ENCODE measurements around the gene CTSF. TPM values are rescaled to one million over a fixed set of nuclear protein-coding genes. Genes with fewer than 3 reads are reported as not detected.

The CTSF gene
- total RNA-seq (10 to 100 TPM; 29.1 to 75.5 (median 51.3) TPM), polyA plus RNA-seq (10 to 100 TPM; 17.1 to 19.9 TPM)
- long read RNA-seq, donor 1, transcript CTSF-201 (13 exons, 2,035 nt) = major isoform, 226 of 298 reads
- long read RNA-seq, donor 1, partial matches to known transcripts = 37 of 298 reads
- long read RNA-seq, donor 1, other reads (novel, unspliced or antisense) = 34 of 298 reads
- long read RNA-seq, donor 2, transcript CTSF-201 (13 exons, 2,035 nt) = major isoform, 176 of 230 reads
- long read RNA-seq, donor 2, partial matches to known transcripts = 35 of 230 reads
- long read RNA-seq, donor 2, other reads (novel, unspliced or antisense) = 19 of 230 reads
- long read RNA-seq, donor 3, transcript CTSF-201 (13 exons, 2,035 nt) = major isoform, 170 of 202 reads
- long read RNA-seq, donor 3, partial matches to known transcripts = 23 of 202 reads
- long read RNA-seq, donor 3, other reads (novel, unspliced or antisense) = 9 of 202 reads

GRCh38 chr11:66568124-66568916 is at the start of gene CTSF:
Gene CTSF, minus strand, starts transcription at chr11:66568606. Its CDS starts 120 bp downstream, at chr11:66568486.
- intact Hi-C loops (cut with DNase I) = loop anchor here in 1 of 10 donors (2.0 kb wide), 1 partner anchor 22 kb away; the partner anchor contains the start of genes ACTN3 and ZDHHC24
- H3K9me3 ChIP-seq = no peaks in the 10 kb centered on the region
- H3K4me1 ChIP-seq = peaks cover 3 to 14% (median 13%) of the 10 kb centered on the region in 9 donors
- TF ChIP-seq CTCF (IDR thresholded peaks at IDR 0.05) = no peak
- H3K27ac ChIP-seq = peak within 1 kb of the TSS in 7 of 10 donors; percentile 17 to 61 (median 50)
- 4 to 5% methylated on average over 75 to 77 of the region's 77 CpGs for WGBS, 2 donors
- peaks cover 0 to 24% (median 0%) of the 10 kb centered on the region in 9 donors for H3K36me3 ChIP-seq
- peak; percentile 85 to 91 for DNase-seq
- H3K27me3 ChIP-seq = peaks cover 0 to 22% (median 0%) of the 10 kb centered on the region in 7 donors
- peak; percentile 89 to 98 (median 96) for ATAC-seq
- peak within 1 kb of the TSS; percentile 41 to 94 (median 70) for H3K4me3 ChIP-seq

GRCh38 chr11:66617155-66617834 is 48.9 kb upstream of the CTSF start:
- DNase-seq (peak; percentile 76 to 80), ATAC-seq (peak; percentile 5 to 65 (median 48))
- Histone ChIP-seq H3K36me3 (peaks cover 0 to 34% (median 0%) of the 10 kb centered on the region in 9 donors), H3K27ac (peak overlapping the region; percentile 69 to 96 (median 94)), H3K4me3 (peak overlapping the region; percentile 56 to 94 (median 82)), H3K9me3 (no peaks in the 10 kb centered on the region), H3K27me3 (no peaks in the 10 kb centered on the region), H3K4me1 (peaks cover 10 to 61% (median 53%) of the 10 kb centered on the region in 9 donors)
- 1% methylated on average over 38 of the region's 38 CpGs for WGBS, 2 donors
- no peak for TF ChIP-seq CTCF (IDR thresholded peaks at IDR 0.05)
- intact Hi-C loops (cut with DNase I) = loop anchor here in 2 of 10 donors (2.0 to 5.0 kb wide), 2 partner anchors 22 to 60 kb away; partner anchors contain the start of genes RBM4 (in 2 of the 2) and RBM4B (in 1 of the 2)

GRCh38 chr11:66616379-66617154 is 48.2 kb upstream of the CTSF start, which contains the start of gene RBM14:
Gene RBM14, plus strand, starts transcription at chr11:66616630. Its CDS starts 91 bp downstream, at chr11:66616721.
- Histone ChIP-seq H3K4me1 (peaks cover 7 to 54% (median 46%) of the 10 kb centered on the region in 9 donors), H3K4me3 (peak within 1 kb of the TSS; percentile 56 to 94 (median 82)), H3K27me3 (no peaks in the 10 kb centered on the region), H3K36me3 (peaks cover 0 to 26% (median 0%) of the 10 kb centered on the region in 9 donors), H3K9me3 (no peaks in the 10 kb centered on the region), H3K27ac (peak within 1 kb of the TSS; percentile 79 to 96 (median 94))
- intact Hi-C loops (cut with DNase I) = loop anchor here in 2 of 10 donors (1.0 to 5.0 kb wide), 3 partner anchors 22 to 61 kb away; partner anchors contain the start of genes RBM4 (in 2 of the 2) and RBM4B (in 2 of the 2)
- peak; percentile 94 to 98 (median 97) for ATAC-seq
- no peak for TF ChIP-seq CTCF (IDR thresholded peaks at IDR 0.05)
- peak; percentile 99 for DNase-seq
- WGBS, 2 donors = 0% methylated on average over 82 to 90 of the region's 90 CpGs

Measured in heart right ventricle (tissue), 16 donors.